ENCODE measurements around the gene ACOT12.

DNA sequence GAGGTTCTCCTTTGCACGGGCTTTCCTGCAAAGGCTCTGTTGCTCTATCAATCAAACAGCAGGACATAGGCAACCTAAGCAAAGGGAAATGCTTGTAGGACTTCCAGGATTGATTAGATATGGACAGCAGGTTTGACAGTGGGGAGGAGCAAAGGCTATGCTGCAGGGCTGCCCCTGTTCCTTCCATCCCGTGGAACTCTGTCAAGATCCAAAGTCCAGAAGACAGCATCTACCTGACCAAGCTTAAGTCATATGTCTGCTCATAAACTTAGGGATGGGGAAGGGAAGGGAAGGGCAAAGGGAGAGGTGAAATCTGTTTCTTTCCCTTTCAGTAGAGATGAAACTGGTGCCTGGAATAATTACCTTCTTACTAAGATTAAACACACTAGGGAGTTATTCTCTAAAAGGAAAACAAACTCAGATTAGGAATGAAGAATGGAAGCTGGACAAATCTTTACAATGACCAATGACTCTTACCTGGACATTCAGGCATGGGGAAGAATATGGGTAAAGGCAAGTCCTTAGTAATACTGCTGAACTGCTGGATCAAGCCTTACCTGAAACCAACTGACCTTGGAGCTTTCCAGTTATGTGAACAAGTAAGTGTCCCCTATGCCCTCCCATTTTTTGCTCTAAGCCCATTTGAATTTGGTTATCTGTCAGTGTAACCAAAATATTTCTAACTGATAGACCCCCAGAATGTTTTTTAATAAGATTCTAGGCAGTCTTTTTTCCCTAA is 8.4 kb upstream of the ACOT12 start:
- TF ChIP-seq, protein P1, sequence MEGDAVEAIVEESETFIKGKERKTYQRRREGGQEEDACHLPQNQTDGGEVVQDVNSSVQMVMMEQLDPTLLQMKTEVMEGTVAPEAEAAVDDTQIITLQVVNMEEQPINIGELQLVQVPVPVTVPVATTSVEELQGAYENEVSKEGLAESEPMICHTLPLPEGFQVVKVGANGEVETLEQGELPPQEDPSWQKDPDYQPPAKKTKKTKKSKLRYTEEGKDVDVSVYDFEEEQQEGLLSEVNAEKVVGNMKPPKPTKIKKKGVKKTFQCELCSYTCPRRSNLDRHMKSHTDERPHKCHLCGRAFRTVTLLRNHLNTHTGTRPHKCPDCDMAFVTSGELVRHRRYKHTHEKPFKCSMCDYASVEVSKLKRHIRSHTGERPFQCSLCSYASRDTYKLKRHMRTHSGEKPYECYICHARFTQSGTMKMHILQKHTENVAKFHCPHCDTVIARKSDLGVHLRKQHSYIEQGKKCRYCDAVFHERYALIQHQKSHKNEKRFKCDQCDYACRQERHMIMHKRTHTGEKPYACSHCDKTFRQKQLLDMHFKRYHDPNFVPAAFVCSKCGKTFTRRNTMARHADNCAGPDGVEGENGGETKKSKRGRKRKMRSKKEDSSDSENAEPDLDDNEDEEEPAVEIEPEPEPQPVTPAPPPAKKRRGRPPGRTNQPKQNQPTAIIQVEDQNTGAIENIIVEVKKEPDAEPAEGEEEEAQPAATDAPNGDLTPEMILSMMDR (IDR thresholded peaks at IDR 0.05) = no peak
- TF ChIP-seq EP300 (IDR thresholded peaks at IDR 0.05) = no peak
